HG02840 (cell line): ENCODE data around the gene DIP2C.
"Not testable (repeated sequence)": the region's sequence is repeated elsewhere in the genome, so short reads cannot be mapped to it uniquely, and the experiment has no call there.

ENCODE experiments used
- ATAC-seq: cut with Tn5 transposase; IDR thresholded peaks from one replicate; pipeline ENCODE4 v1.9.1; 2021; ENCODE audit warnings: mild to moderate bottlenecking, moderate library complexity, moderate number of reproducible peaks; ENCODE audit not compliant: unreplicated experiment, low FRiP score

DIP2C gene

DNA sequence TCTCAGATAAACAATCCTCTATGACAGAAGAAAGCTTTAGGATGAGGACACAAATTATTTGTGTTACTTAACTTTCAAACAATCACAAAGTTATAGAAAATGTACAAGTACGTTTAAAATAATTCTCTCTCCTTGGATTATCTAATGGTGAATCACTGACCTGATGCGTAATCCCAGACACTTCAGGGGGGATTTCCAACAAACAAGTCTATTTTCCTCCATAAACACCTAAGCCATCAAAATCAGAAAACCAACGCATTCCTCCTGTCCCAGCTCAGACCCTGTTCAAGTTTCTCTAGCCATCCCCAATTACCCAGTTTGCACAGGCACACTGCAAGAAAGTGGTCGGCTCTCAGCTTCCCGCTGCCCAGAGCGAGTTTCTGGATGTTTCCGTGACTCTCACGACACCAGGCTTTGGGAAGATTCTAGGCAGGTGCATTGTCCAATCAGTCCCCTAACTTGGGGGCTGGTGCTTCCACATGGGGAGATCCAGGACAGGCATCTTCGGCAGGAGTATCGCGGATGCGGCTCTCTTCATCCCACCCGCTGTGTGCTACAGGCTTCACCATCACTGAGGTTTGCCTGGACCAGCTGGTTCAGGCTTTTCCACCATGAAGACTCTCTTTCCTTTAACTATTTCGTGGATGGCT lies 354.2 kb downstream of the DIP2C start:
- ATAC-seq, result no peak

DNA sequence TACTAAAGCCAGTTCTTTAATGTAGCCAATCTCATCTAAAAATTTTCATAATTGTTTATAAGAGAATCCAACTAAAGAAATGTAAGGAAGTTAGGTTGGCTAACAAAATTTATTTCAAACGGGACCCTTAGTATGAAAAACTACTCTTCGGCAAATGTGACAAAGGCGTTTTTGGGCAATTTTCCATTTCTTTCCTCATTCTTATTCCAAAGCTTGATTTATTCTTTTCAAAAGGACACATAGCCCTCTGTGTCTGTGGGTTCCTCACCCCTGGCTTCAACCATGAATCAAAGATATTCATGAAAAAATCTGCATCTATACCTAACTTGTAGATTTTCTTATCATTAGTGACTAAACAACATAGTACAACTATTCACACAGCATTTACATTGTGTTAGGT lies 358.3 kb downstream of the DIP2C start:
- ATAC-seq, result no peak

DNA sequence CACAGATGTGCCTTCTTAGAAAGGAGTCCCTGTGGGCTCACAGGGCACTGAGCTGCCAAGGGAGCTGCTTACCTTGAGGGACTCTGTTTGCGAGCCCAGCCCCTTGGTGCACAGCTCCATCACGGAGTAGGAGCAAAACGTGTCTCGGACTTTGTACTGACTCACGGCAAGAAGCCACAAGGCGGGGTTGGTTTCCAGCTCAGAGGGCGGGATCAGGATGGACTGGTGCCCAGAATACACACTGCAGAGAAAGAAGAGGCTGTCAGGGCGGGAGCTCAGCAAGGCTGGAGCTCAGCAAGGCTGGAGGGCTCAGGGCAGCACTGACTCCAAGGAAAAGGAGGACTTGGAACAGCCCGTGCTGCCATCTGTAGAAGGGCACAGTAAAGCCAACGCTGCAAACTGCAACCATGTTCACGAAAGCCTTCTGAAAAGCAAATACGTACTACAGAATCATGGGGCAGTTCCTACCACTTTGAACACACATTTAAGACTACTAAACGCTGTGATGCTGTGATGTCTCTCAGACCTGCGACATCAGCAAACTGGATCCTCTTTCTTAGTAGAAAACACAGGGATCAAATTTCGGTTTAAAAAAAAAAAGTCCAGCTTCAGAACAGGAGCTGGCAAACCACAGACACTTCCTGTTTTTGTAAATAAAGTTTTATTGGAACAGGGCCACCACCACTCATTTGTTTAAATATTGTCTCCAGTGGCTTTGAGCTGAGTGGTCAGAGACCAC lies 359.9 kb downstream of the DIP2C start:
- ATAC-seq, result no peak

DNA sequence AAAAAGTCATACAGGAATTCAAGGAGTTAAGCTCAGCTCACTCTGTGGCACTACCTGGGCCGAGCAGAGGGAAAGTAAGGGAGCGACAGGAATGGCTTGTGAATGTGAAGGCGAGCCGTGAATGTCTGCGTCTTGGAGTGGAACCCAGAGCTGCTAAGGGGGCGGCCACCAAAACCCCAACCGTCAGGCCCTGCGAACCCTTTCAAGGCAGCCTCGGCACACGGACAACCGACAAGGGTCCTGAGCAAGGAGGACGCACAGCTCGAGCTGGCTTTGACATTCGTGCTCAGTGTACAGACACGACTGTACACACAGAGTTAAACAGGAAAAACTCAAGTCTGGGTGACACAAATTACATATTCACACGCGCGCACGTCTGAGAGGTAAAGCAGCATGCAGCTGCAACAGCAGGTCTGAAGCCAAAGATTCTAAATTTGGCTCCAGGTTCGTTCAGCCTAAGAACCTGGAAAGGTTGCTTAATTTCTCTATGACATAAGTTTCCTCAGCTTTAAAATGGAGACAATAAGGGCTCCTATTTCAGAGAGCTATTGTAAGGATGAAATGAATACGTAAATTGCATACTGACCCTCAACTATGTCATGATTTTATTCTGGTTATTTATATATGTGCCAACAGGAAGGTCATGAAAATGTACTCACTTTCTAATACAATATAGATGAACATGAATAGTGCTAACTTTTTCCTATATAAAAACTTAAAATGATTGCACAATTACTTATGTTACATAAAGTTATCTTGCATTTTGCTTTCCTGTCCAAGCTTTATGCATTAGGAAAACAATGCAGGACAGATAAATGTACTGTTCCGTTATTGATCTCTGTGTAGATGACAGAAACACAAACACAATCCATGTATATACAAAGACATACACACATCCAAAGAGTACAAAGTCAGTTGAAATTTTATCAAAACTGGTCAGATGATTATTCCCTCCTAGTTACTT lies 361.3 kb downstream of the DIP2C start:
- no peak for ATAC-seq

DNA sequence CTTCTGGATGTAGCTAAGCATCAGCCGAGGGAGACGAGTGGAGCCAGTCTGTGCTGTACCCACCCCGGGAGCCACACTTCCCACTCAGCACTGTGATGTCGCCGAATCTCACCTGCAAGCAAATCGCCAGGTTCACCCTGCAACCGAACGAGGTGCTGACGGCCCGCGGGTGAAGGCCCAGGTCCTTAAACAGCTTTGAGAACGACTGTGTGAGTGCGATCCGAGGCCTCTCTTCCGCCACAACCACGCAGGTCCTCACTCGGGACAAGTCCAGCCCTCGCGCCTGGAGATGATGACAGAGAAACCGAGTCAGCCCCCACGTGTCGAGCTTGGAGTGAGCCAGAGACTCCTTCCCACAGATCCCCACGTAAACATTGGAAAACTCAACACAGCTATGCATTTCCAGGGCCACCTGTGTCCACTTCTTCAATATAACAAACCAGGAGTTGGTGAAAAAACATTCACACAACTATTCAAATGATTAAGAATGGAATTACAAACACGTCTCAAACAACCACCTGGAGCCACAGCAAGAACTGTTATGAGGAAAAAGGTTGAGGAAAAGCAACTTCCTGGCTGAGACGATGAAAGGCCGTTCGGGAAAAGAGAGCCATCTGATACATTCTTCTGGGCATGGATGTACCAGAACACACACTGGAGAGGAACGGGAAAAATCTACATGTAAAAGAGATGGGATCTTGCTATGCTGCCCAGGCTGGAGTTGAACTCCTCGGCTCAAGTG lies 362.4 kb downstream of the DIP2C start:
- ATAC-seq, result no peak

DNA sequence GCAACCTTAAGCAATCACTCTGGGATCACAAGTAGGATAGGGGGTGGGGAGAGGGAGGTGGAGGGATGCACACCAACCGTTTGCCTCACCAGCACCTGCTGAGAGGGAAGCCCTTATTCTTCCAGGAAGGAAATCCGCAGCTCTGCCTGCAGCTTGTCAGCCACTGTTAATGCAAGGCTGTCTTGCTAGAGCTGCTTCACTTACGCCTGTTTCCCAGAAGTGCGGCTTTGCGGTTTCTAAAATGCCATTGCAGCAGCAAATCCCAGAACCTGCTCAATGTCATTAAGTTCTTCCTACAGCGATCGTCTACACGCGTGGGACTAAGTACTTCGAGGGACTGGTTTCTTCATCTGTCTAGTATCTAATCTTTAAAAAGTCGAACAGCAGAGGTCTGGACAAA lies 363.1 kb downstream of the DIP2C start:
- no peak for ATAC-seq

DNA sequence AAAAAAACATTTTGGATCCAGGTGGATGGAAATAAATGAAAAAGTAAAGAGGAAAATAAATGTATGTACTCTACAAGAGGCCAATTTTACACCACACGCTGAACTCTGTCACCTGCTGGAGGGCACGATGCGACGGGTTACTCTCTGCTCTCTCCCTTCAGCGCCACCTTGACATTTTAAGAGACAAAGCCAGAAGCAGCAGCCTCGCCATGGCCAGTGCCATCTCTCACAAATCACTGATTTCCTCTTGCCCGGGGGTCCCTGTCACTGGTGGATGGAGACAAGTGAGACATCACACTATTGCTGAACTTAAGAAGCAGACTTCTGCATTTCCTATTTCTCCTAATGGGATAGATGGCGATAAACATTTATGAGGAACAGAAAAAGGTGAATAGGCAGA lies 364.2 kb downstream of the DIP2C start:
- no peak for ATAC-seq

DNA sequence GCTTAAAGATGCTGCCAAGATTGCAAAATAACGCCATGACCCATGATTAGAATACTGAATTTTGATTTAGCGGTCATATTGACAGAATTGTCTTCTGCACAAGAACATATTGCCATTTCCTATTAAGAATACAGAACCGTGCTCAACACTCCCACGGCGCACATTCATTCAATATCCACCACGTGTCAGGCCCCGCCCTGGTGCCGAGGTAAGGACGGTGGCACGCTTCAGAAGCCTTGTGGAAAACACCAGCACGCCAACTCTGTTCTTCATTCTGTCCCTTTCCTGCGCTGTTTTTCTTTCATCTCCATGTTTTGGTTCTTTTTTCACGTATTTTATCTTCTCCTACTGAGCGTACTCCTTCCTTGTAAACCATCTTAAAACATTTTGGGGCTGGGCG lies 364.9 kb downstream of the DIP2C start:
- ATAC-seq, result no peak

DNA sequence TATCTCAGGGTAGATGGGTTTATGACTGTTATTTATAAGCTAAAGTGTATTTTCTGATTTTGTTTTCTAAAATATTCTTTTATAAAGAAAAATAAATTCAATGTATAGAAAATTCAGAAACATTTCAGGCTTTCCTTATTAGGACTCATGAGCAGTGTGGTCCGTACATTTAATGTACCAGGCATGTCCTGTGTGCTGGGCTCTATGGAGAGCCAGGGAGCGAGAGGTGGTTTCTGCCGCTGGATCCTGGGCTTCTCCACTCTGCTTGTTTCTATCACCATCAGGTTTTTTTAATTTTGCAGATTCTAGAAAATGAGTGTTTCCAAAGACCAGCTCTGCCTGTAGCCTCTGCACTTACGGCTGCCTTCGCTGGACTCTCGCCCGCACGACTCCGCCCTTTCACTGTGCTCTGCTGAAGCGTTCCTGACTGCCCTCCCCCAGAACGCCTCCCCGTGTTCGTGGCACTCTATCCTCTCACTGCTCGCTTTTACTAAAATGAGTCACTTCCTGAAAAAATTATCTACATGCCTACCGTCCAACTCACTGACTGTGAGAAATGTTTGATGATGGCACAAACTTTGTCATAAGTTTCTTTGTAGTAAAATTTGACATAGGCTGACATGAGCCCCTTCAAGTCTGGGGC lies 365.7 kb downstream of the DIP2C start:
- ATAC-seq, result no peak

DNA sequence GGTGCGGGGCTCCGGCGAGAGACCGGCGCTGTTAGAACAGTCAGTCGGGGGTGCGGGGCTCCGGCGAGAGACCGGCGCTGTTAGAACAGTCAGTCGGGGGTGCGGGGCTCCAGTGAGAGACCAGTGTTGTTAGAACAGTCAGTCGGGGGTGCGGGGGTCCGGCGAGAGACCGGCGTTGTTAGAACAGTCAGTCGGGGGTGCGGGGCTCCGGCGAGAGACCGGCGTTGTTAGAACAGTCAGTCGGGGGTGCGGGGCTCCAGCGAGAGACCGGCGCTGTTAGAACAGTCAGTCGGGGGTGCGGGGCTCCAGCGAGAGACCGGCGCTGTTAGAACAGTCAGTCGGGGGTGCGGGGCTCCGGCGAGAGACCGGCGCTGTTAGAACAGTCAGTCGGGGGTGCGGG lies 366.4 kb downstream of the DIP2C start:
- not testable (repeated sequence) for ATAC-seq

DNA sequence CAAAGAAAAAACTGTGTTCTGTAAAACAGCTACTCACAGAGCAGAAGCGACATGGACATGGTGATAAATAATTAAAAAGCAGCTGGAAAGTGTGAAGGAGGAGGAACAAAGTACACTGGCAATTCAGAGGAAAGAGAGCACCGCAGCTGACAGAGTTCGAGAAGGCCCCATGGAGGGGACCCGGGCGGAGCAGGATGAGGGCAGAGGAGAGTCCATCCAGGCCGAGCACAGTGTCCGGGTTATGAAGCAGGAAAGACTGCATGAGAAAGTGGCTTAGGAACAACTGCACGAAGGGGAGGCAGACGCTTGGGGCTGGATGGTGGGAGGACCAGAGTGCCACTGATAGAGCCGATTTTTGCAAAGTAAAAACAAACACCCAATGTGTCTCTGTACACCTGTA lies 368.7 kb downstream of the DIP2C start:
- ATAC-seq, result no peak

DNA sequence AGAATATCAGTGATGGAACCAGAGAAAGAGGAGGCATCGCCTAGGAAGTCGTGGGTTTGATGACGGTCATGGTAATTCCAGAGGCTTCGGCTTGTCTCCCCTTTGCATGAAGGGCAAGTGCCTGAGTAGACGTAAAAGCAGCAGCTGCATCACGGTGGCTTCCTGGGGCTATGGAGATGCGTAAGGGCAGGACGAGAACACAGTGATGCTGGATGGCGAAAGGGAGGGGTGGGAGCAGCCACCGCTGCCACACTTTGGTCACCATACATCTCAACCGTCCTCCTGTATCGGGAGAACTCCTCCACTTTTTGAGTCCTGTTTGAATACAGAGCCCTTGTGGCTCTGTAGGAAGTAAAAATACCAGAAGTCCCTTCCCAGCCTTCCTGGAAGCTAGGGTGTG lies 371.5 kb downstream of the DIP2C start:
- ATAC-seq, result no peak

DNA sequence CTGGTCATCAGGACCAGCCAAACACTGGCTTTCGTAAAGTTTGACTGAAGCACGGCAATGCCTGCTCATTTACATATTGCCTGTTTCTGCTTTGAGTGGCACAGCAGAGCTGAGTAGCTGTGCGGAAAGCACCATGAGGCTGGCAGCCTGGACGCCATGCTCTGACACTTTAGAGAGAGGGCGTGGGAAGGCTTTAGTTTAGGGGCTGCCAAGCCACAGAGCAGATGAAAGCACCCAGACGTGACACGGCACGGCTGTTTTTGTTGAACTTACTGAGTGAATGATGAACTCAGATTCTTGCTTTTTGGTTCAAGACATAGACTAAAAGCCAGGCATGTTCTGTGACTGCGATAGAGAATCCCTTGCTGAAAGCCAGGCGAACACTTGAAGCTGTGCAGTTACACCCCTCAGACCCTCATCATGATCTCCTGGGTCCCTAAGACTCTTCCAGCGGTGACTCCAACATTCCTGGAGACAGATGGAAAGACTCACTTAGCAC lies 372.1 kb downstream of the DIP2C start:
- ATAC-seq, result peak; percentile 91

DNA sequence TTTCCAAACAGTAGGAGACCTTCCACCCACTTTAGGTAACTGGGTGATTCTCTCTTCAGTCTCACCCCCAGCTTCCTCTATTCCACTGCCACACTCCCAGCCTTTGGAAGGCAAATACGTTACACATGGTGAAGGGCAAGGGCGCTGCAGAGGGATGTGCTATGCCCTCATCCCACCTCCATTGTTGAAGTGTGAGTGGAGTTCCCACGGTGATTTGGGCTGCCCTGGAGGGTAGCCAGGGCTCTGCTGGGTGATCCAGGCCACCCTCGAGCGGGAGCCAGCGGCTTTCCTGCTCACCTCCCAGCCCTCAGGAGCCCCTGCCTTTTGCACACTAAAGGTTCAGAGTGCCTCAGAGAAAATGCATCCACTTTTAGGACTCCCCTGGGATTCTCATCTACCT lies 373.1 kb downstream of the DIP2C start:
- ATAC-seq, result no peak

DNA sequence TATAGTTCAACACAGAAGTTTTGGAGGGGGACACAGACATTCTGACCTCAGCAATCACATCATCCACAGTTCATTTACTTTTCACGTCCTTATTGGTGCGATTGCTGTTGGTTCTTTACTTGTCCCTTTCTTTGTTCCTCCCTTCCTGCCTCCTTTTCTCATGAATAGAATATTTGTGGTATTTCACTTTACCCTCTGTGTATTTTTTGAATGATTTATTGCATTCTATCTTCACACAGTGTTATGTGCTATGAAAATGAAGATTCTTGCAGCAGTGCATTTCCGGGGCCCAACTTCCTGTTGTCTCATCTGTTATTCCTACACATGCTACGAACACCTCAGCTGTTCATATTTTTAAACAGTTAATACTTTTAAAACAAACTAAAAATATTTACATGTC lies 374.6 kb downstream of the DIP2C start:
- no peak for ATAC-seq

DNA sequence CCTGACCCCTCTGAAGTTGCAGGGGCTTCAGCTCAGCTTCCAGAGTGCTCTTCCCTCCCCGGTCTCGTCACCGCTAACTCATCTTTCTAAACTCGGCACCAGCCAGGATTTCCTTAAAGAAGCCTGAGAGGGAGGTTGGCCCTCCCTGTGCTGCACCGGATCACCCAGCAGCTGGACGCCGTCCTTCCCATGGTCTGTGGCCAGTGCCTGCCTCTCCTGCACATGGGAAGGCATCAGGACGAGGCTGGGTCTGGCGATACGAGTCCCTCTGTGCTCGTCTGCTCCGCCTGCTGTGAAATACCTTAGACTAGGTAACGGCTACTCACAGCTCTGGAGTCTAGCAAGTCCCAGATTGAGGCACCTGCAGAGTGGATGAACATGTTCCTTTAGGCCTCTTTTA lies 375.1 kb downstream of the DIP2C start:
- no peak for ATAC-seq

DNA sequence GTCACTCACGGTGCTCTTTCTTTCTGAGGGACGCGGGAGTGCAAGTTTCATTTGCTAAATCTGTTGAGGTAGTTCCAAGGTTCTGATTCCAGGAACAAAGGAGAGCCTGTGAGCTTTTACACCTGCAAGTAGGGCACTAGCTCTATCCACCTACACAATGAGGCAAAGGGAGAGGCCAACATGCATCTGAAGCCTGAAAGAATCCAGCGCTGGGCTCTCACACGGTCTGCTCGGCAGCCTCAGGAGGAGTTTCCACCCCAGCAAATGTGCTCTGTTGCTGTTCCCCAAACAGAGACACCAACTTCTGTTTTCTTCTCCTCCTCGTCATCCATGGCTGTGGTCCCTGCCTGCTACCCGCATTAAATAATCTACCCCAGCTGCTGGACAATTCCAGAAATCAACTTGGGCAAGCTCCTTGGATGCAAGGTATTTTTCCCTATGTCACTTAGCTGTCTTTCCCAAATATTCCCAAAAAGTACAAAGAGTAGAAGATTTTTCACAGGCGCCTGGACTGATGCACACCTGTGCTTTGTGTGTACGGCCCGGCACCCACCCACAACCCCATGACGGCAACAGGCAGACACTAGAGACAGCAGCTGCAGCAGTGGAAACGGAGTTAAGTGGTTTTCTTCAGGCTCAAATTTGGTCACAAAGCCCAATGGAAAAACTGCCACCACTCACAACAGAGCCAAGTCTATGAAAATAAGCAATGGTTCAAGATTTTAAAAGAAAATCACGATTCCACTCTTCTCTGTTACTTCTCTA lies 377.4 kb downstream of the DIP2C start:
- no peak for ATAC-seq

DNA sequence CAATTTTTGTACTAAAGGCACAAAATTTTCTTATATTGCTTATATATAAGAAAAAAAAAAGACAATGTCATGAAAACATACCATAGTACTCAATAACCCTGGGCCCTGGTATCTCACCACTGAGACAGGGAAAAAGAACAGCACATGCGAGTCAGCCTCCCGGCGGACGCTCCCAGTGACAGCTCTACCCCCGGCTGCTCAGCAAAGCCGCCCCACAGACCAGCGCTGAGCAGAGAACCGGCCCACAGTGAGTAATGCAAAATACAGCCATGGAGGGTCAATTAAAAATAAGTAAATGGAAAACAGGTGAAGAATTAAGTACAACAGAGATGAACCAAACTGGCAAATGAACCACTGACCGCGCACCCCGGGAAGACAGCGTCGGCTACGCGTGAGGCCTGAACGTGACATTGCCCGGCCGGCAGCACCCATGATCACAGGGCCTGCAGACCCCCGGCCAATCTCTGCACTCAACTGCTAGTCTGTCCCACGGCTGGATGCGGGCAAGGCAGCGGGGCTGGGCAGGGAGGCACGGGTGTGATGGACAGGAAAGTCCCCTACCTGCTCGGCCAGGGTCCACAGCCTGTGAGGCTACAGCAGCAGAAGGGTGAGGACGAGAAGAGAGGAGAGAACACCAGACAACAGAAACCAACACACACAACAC lies 378.4 kb downstream of the DIP2C start:
- ATAC-seq, result no peak

DNA sequence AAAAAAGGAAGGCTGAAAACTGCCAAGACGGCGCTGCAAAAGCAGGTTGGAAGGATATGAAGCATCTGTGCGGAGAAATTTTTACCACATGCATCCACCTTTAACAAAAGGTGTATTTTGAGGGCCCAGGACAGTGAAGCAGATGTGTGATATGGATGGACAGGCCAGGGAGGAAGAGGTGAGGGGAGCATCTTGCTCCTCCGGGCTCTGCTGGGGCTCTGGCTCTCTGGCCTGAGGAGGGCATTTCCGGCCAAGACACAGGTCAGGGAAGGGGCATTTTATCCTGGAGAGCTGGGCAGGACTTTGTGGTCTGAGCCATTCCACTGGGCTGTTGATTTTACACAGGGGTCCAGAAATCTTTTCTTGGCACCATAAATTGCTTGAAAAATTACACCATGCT lies 379.1 kb downstream of the DIP2C start:
- ATAC-seq, result no peak
